ENCODE measurements around the gene MOB2.

Gene MOB2

GRCh38 chr11:1532606-1533341 is 46.2 kb upstream of the MOB2 start:
- Histone ChIP-seq H3K27me3 (ENCODE audit: control insufficient read depth, insufficient read depth, low read length) (no peaks in the 10 kb centered on the region), H3K9me3 (ENCODE audit: control insufficient read depth, low read length) (no peaks in the 10 kb centered on the region), H2AFZ (no peak overlapping the region), H3K27ac (no peak overlapping the region), H3K9ac (no peak overlapping the region), H3K4me2 (ENCODE audit: low read length) (no peak overlapping the region), H3K4me3 (ENCODE audit: low read depth, low read length) (no peak overlapping the region), H3K4me1 (peaks cover 7% of the 10 kb centered on the region), H3K79me2 (peaks cover 79% of the 10 kb centered on the region), H3K36me3 (ENCODE audit: control insufficient read depth, insufficient read depth, low read length) (no peaks in the 10 kb centered on the region)
- TF ChIP-seq CTCF (IDR thresholded peaks at IDR 0.05): no peak

GRCh38 chr11:1532014-1532586 is 45.5 kb upstream of the MOB2 start:
- Histone ChIP-seq H3K4me2 (ENCODE audit: low read length) (no peak overlapping the region), H3K9me3 (ENCODE audit: control insufficient read depth, low read length) (no peaks in the 10 kb centered on the region), H3K27me3 (ENCODE audit: control insufficient read depth, insufficient read depth, low read length) (no peaks in the 10 kb centered on the region), H3K79me2 (peaks cover 78% of the 10 kb centered on the region), H3K27ac (no peak overlapping the region), H2AFZ (no peak overlapping the region), H3K9ac (no peak overlapping the region), H3K36me3 (ENCODE audit: control insufficient read depth, insufficient read depth, low read length) (no peaks in the 10 kb centered on the region), H3K4me1 (peaks cover 7% of the 10 kb centered on the region), H3K4me3 (ENCODE audit: low read depth, low read length) (no peak overlapping the region)
- TF ChIP-seq CTCF (IDR thresholded peaks at IDR 0.05): no peak

GRCh38 chr11:1531449-1532013 is 45.0 kb upstream of the MOB2 start:
- Histone ChIP-seq H3K4me2 (ENCODE audit: low read length) (no peak overlapping the region), H3K4me1 (peaks cover 7% of the 10 kb centered on the region), H3K27ac (no peak overlapping the region), H3K36me3 (ENCODE audit: control insufficient read depth, insufficient read depth, low read length) (no peaks in the 10 kb centered on the region), H3K4me3 (ENCODE audit: low read depth, low read length) (no peak overlapping the region), H3K79me2 (peaks cover 75% of the 10 kb centered on the region), H3K27me3 (ENCODE audit: control insufficient read depth, insufficient read depth, low read length) (no peaks in the 10 kb centered on the region), H2AFZ (no peak overlapping the region), H3K9ac (no peak overlapping the region), H3K9me3 (ENCODE audit: control insufficient read depth, low read length) (no peaks in the 10 kb centered on the region)
- no peak for TF ChIP-seq CTCF (IDR thresholded peaks at IDR 0.05)

GRCh38 chr11:1530686-1531448 is 44.3 kb upstream of the MOB2 start:
- no peak overlapping the region for H3K27ac ChIP-seq
- H3K36me3 ChIP-seq (ENCODE audit: control insufficient read depth, insufficient read depth, low read length): no peaks in the 10 kb centered on the region
- no peak for TF ChIP-seq CTCF (IDR thresholded peaks at IDR 0.05)
- H3K4me2 ChIP-seq (ENCODE audit: low read length): no peak overlapping the region
- no peak overlapping the region for H3K9ac ChIP-seq
- H2AFZ ChIP-seq: no peak overlapping the region
- H3K4me3 ChIP-seq (ENCODE audit: low read depth, low read length): no peak overlapping the region
- peaks cover 7% of the 10 kb centered on the region for H3K4me1 ChIP-seq
- no peaks in the 10 kb centered on the region for H3K9me3 ChIP-seq (ENCODE audit: control insufficient read depth, low read length)
- H3K79me2 ChIP-seq: peaks cover 71% of the 10 kb centered on the region
- no peaks in the 10 kb centered on the region for H3K27me3 ChIP-seq (ENCODE audit: control insufficient read depth, insufficient read depth, low read length)

Data from parathyroid adenoma (tissue), 2 donors.